GM19328 (cell line): Measurements from ENCODE around the gene CDK2.

Experiments used
- ATAC-seq: cut with Tn5 transposase; IDR thresholded peaks from one replicate; pipeline ENCODE4 v1.9.1; 2021; ENCODE audit warnings: mild to moderate bottlenecking, moderate library complexity; ENCODE audit not compliant: unreplicated experiment

The CDK2 gene

GRCh38 chr12:55937981-55938380 is 28.6 kb upstream of the CDK2 start:
- ATAC-seq, result no peak

- no peak for ATAC-seq
Observed at GRCh38 chr12:55938826-55939501, 27.7 kb upstream of the CDK2 start.

GRCh38 chr12:55940065-55940732 is 26.4 kb upstream of the CDK2 start:
- peak; percentile 91 for ATAC-seq

GRCh38 chr12:55942055-55942454 is 24.6 kb upstream of the CDK2 start:
- no peak for ATAC-seq

GRCh38 chr12:55942577-55943136 is 24.0 kb upstream of the CDK2 start:
- ATAC-seq, result no peak

GRCh38 chr12:55946553-55946952 is 20.1 kb upstream of the CDK2 start:
- no peak for ATAC-seq

- no peak for ATAC-seq
Observed at GRCh38 chr12:55955344-55955743, 11.3 kb upstream of the CDK2 start.

- no peak for ATAC-seq
Observed at GRCh38 chr12:55955800-55956508, 10.7 kb upstream of the CDK2 start.

- no peak for ATAC-seq
Observed at GRCh38 chr12:55957106-55957859, 9.3 kb upstream of the CDK2 start.

GRCh38 chr12:55963760-55964159 is 2.9 kb upstream of the CDK2 start:
- no peak for ATAC-seq

GRCh38 chr12:55965240-55965639 is 1.4 kb upstream of the CDK2 start:
- ATAC-seq, result no peak

GRCh38 chr12:55965941-55966407 is 656 bp upstream of the CDK2 start, which contains the start of gene PMEL:
Gene PMEL, minus strand, starts transcription at chr12:55966042. Its CDS starts 31 bp downstream, at chr12:55966011.
- ATAC-seq, result no peak

- no peak for ATAC-seq
Observed at GRCh38 chr12:55969356-55969755, 2.7 kb downstream of the CDK2 start.

GRCh38 chr12:55970775-55971174 is 4.1 kb downstream of the CDK2 start:
- no peak for ATAC-seq

GRCh38 chr12:55972042-55972441 is 5.4 kb downstream of the CDK2 start:
- no peak for ATAC-seq

GRCh38 chr12:55972456-55972855 is 5.8 kb downstream of the CDK2 start:
- ATAC-seq, result no peak

- no peak for ATAC-seq
Observed at GRCh38 chr12:55972911-55973598, 6.4 kb downstream of the CDK2 start.

GRCh38 chr12:55973599-55974307 is 7.1 kb downstream of the CDK2 start, which contains the start of gene RAB5B:
Gene RAB5B, plus strand, starts transcription at chr12:55974078. Its CDS starts 12,883 bp downstream, at chr12:55986961.
- peak; percentile 96 for ATAC-seq

- no peak for ATAC-seq
Observed at GRCh38 chr12:55974308-55974730, 7.7 kb downstream of the CDK2 start.
